Adipocyte (in vitro differentiated cells): Measurements from ENCODE around the gene PCSK5.

Experiments used
- DNase-seq: peaks from one replicate; pipeline ENCODE4 v3.0.0-alpha.2; 2015; ENCODE audit warnings: low read depth
- H3K27me3 ChIP-seq: replicated peaks from 2 replicates; pipeline ENCODE4 v1.7.0; 2013; ENCODE audit warnings: mild to moderate bottlenecking, low read length, moderate library complexity; ENCODE audit not compliant: control insufficient read depth, insufficient read depth
- H3K36me3 ChIP-seq: 2 replicates; pipeline ENCODE4 v1.7.0; 2013; ENCODE audit warnings: low read length, mild to moderate bottlenecking, moderate library complexity; ENCODE audit not compliant: control insufficient read depth, insufficient read depth, severe bottlenecking
- H3K4me1 ChIP-seq: 2 replicates; pipeline ENCODE4 v1.7.0; 2013; ENCODE audit warnings: mild to moderate bottlenecking, low read length, moderate library complexity; ENCODE audit not compliant: control insufficient read depth, insufficient read depth
- H3K4me3 ChIP-seq: 2 replicates; pipeline ENCODE4 v1.7.0; 2013; ENCODE audit warnings: mild to moderate bottlenecking, low read length, moderate library complexity
- H3K9ac ChIP-seq: 2 replicates; pipeline ENCODE4 v1.7.0; 2013; ENCODE audit warnings: mild to moderate bottlenecking, low read length, moderate library complexity
- H3K9me3 ChIP-seq: 2 replicates; pipeline ENCODE4 v1.7.0; 2013; ENCODE audit warnings: mild to moderate bottlenecking, low read length, moderate library complexity; ENCODE audit not compliant: control insufficient read depth

PCSK5 gene

DNA sequence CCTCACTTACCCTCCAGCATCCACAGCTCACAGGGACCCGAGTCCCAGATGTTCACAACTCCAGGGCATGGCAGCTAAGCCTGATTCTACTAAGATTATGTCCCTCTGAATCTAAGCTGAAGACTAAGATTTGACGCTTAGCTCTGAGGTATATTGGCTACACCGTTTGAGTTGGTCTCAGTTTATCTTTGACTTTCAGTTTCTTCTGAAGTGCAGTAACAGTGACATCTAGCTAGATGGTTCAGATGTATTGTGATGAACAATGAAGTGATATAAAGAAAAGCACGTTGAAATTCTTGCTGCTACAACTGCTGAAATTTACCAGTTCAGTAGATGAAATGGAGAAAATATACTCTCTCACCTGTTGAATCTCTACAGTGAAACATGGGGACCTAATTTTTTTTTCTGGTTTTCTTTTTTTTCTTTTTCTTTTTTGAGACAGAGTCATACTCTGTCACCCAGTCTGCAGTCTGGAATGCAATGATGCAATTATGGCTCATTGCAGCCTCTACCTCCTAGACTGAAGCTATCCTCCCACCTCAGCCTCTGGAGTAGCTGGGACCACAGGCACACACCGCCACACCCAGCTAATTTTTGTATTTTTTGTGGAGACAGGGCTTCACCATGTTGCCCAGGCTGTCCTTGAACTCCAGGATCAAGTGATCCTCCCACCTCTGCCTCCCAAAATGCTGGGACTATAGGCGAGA lies 488.0 kb downstream of the PCSK5 start:
- Histone ChIP-seq H3K27me3 (no peaks in the 10 kb centered on the region), H3K36me3 (no peaks in the 10 kb centered on the region), H3K9ac (no peak overlapping the region), H3K4me1 (peaks cover 6% of the 10 kb centered on the region), H3K9me3 (no peaks in the 10 kb centered on the region), H3K4me3 (no peak overlapping the region)
- DNase-seq: no peak

DNA sequence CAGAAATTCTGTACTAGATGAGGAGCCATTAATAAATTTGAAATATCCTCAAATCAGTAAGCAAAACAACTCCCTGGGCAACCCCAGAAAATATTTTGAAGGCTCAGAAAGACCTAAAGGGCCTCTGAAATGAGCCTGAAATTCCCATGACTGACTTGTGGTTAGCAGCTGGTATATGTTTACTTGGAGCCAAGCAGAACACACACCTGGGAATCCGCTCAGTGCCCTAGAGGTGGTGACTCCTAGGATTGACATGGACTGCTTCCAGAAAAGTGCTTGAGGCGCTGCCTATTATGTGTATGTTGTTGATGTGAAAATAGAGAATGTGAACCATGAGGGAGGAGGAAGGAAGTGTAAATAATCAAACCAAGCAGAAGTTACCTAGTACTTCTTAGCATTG lies 489.0 kb downstream of the PCSK5 start:
- no peaks in the 10 kb centered on the region for H3K9me3 ChIP-seq
- H3K27me3 ChIP-seq: no peaks in the 10 kb centered on the region
- no peaks in the 10 kb centered on the region for H3K4me1 ChIP-seq
- H3K4me3 ChIP-seq: no peak overlapping the region
- no peak overlapping the region for H3K9ac ChIP-seq
- no peaks in the 10 kb centered on the region for H3K36me3 ChIP-seq
- no peak for DNase-seq

- Histone ChIP-seq H3K36me3 (peaks cover 26% of the 10 kb centered on the region), H3K4me3 (no peak overlapping the region), H3K9ac (no peak overlapping the region), H3K9me3 (no peaks in the 10 kb centered on the region), H3K27me3 (no peaks in the 10 kb centered on the region), H3K4me1 (peaks cover 12% of the 10 kb centered on the region)
- DNase-seq: no peak
Measured at GRCh38 chr9:76390656-76391055, 500.2 kb downstream of the PCSK5 start.

GRCh38 chr9:76394195-76394959 lies 503.9 kb downstream of the PCSK5 start, which contains the start of gene RFK:
Gene RFK, minus strand, starts transcription at chr9:76394426. Its CDS starts 255 bp downstream, at chr9:76394171.
- H3K4me3 ChIP-seq: peak within 1 kb of the TSS; percentile 88
- peaks cover 12% of the 10 kb centered on the region for H3K4me1 ChIP-seq
- no peaks in the 10 kb centered on the region for H3K27me3 ChIP-seq
- no peaks in the 10 kb centered on the region for H3K36me3 ChIP-seq
- peak; percentile 96 for DNase-seq
- peak within 1 kb of the TSS; percentile 89 for H3K9ac ChIP-seq
- no peaks in the 10 kb centered on the region for H3K9me3 ChIP-seq

- Histone ChIP-seq H3K36me3 (no peaks in the 10 kb centered on the region), H3K9ac (peak overlapping the region; percentile 89), H3K9me3 (no peaks in the 10 kb centered on the region), H3K4me3 (peak overlapping the region; percentile 88), H3K4me1 (peaks cover 12% of the 10 kb centered on the region), H3K27me3 (no peaks in the 10 kb centered on the region)
- DNase-seq: no peak
Measured at GRCh38 chr9:76394960-76395252, 504.4 kb downstream of the PCSK5 start.

GRCh38 chr9:76395381-76395780 lies 504.9 kb downstream of the PCSK5 start:
- no peak for DNase-seq
- Histone ChIP-seq H3K4me1 (peaks cover 12% of the 10 kb centered on the region), H3K36me3 (no peaks in the 10 kb centered on the region), H3K9ac (peak overlapping the region; percentile 89), H3K9me3 (no peaks in the 10 kb centered on the region), H3K27me3 (no peaks in the 10 kb centered on the region), H3K4me3 (peak overlapping the region; percentile 88)

DNA sequence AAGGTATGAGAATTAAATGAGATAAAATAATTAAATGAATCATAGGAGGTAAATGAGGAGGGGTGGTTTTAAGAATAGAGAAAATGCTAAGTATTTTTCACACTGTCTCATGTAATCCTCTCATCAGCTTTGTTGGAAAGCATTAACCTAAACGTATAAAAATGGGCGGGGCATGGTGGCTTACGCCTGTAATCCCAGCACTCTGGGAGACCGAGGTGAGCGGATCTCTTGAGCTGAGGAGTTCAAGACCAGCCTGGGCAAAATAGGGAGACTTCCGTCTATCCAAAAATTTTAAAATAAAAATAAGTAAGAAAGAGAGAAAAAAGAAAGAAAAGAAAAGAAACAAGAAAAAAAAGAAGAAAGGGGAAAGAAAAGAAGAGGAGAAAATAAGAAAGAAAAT lies 505.7 kb downstream of the PCSK5 start:
- no peak overlapping the region for H3K4me3 ChIP-seq
- peaks cover 12% of the 10 kb centered on the region for H3K4me1 ChIP-seq
- no peaks in the 10 kb centered on the region for H3K36me3 ChIP-seq
- no peak for DNase-seq
- no peak overlapping the region for H3K9ac ChIP-seq
- no peaks in the 10 kb centered on the region for H3K9me3 ChIP-seq
- no peaks in the 10 kb centered on the region for H3K27me3 ChIP-seq

GRCh38 chr9:76396597-76396996 lies 506.1 kb downstream of the PCSK5 start:
- H3K9me3 ChIP-seq: no peaks in the 10 kb centered on the region
- no peaks in the 10 kb centered on the region for H3K27me3 ChIP-seq

DNA sequence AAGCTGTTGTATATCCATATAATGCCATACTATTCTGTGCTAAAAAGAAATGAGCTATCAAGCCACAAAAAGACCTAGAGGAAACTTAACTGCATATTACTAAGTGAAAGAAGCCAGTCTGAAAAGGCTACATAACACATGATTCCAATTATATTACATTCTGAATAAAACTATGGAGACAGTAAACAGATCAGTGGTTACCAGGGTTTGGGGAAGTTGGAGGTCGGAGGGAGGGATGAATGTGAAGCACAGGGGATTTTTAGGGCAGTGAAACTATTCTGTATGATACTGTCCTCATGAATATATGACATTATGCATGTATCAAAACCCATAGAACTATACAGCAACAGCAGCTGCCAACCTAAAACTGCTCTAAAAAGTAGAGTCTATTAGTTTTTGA lies 509.4 kb downstream of the PCSK5 start:
- Histone ChIP-seq H3K9me3 (no peaks in the 10 kb centered on the region), H3K36me3 (no peaks in the 10 kb centered on the region), H3K9ac (no peak overlapping the region), H3K4me3 (no peak overlapping the region), H3K4me1 (peaks cover 14% of the 10 kb centered on the region), H3K27me3 (no peaks in the 10 kb centered on the region)
- peak; percentile 51 for DNase-seq

More at GRCh38 chr9:76396597-76396996, 506.1 kb downstream of the PCSK5 start:
- no peak for DNase-seq
- no peak overlapping the region for H3K9ac ChIP-seq
- no peaks in the 10 kb centered on the region for H3K36me3 ChIP-seq
- peaks cover 12% of the 10 kb centered on the region for H3K4me1 ChIP-seq
- H3K4me3 ChIP-seq: no peak overlapping the region

DNA sequence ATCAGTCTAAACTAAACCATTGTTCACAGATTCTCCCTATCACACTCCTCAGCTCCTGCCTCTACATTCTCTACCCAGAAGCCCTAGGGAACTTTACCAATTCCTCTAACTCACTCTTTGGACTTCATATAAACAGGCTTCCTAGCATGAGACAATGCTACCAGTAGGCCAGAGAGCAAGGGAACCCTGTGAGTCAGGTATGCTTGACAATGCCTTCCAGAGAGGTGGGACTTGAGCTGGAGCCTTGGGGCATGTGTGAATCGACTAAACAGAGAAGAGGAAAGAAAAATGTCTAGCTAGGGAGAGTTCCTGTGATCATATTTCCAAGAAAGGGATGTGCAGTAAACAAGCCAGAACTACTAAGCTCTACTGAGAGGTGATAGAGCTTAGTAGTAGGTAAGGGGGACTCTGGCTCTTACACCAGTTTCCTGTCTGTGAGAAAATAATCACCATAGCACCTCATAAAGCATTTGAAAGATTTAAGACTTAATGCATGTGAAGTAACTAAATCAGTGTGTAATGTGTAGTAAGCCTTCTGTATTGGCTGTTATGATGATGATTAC lies 510.1 kb downstream of the PCSK5 start:
- Histone ChIP-seq H3K36me3 (no peaks in the 10 kb centered on the region), H3K9me3 (no peaks in the 10 kb centered on the region), H3K9ac (no peak overlapping the region), H3K27me3 (no peaks in the 10 kb centered on the region), H3K4me3 (no peak overlapping the region), H3K4me1 (peaks cover 7% of the 10 kb centered on the region)
- DNase-seq: no peak

- no peak for DNase-seq
- Histone ChIP-seq H3K27me3 (no peaks in the 10 kb centered on the region), H3K4me1 (peaks cover 7% of the 10 kb centered on the region), H3K4me3 (no peak overlapping the region), H3K36me3 (no peaks in the 10 kb centered on the region), H3K9me3 (no peaks in the 10 kb centered on the region), H3K9ac (no peak overlapping the region)
Measured at GRCh38 chr9:76401176-76401575, 510.7 kb downstream of the PCSK5 start.
